Endothelial cell of umbilical vein (primary cell): ENCODE results near the gene DOCK1. TPM values are rescaled to one million over a fixed set of nuclear protein-coding genes. Genes with fewer than 3 reads are reported as not detected.

Experiments
- BruUV-seq: library from RNA; stranded (reverse); fragments of 400-500 nt; replicated peaks from 2 replicates; lab custom pipeline; 2021; lab: Mats Ljungman, UMichigan
- CTCF ChIA-PET: fragments of 300-600, 350-600 bp; sonication (Branson Sonifier 250); formaldehyde crosslinking; loops from one replicate; lab custom pipeline; 2021; ENCODE audit warnings: antibody characterized with exemption, inconsistent platforms; lab: Charles Lee
- POLR2A ChIA-PET: fragments of 300-600, 350-600 bp; sonication (Branson Sonifier 250); formaldehyde crosslinking; loops from one replicate; lab custom pipeline; 2021; ENCODE audit warnings: antibody characterized with exemption, inconsistent platforms; lab: Charles Lee
- DNase-seq: peaks from one replicate; pipeline ENCODE4 v3.0.0-alpha.2; 2011; ENCODE audit warnings: low read depth, low spot score
- FAIRE-seq: peaks from 2 replicates; lab custom pipeline; 2011; peaks lifted over from hg19 to GRCh38; lab: Jason Lieb, UNC
- H2AFZ ChIP-seq: 2 replicates; pipeline ENCODE4 v1.6.0; 2012; ENCODE audit warnings: low read depth, low read length, control low read depth, inconsistent platforms
- H3K27ac ChIP-seq: 2 replicates; pipeline ENCODE4 v1.5.1; 2011; ENCODE audit warnings: low read depth, mild to moderate bottlenecking, control low read depth, low read length, moderate library complexity; ENCODE audit not compliant: insufficient read depth
- H3K27me3 ChIP-seq, 2 experiments: 2 replicates each; pipeline versions ENCODE4 v1.6.0 to v1.6.1; 2011; ENCODE audit warnings: low read length in 2 of 2, mixed read lengths in 1 of 2; ENCODE audit not compliant: control insufficient read depth in 2 of 2, insufficient read depth in 2 of 2
- H3K36me3 ChIP-seq, 2 experiments: 2 replicates in 1 of 2; 3 replicates in 1 of 2; pipeline ENCODE4 v1.5.1; 2011; ENCODE audit warnings: low read length in 2 of 2, mild to moderate bottlenecking in 1 of 2, moderate library complexity in 1 of 2; ENCODE audit not compliant: control insufficient read depth in 2 of 2, insufficient read depth in 2 of 2; ENCODE audit errors: extremely low read depth in 1 of 2
- H3K4me1 ChIP-seq: 3 replicates; pipeline ENCODE4 v1.5.1; 2011; ENCODE audit warnings: mild to moderate bottlenecking, low read length; ENCODE audit not compliant: control insufficient read depth, insufficient read depth; ENCODE audit errors: extremely low read depth
- H3K4me2 ChIP-seq: 2 replicates; pipeline ENCODE4 v1.6.1; 2011; ENCODE audit warnings: low read length, control low read depth, mixed read lengths; ENCODE audit not compliant: insufficient read depth
- H3K4me3 ChIP-seq, 3 experiments: fragments of 200-600 bp in 1 of 3; sonication (generic), shearing (Covaris generic) in 1 of 3; replicated peaks in 1 of 3; 2 replicates each; pipeline ENCODE4 v1.5.1; 2011 to 2016; ENCODE audit warnings: control low read depth in 3 of 3, low read length in 3 of 3, mild to moderate bottlenecking in 2 of 3, inconsistent platforms in 1 of 3, low read depth in 1 of 3, moderate library complexity in 1 of 3; ENCODE audit not compliant: insufficient read depth in 1 of 3
- H3K79me2 ChIP-seq: 2 replicates; pipeline ENCODE4 v1.6.0; 2012; ENCODE audit warnings: low read length, inconsistent platforms; ENCODE audit not compliant: control insufficient read depth, insufficient read depth
- H3K9ac ChIP-seq: replicated peaks from 2 replicates; pipeline ENCODE3; 2011; ENCODE audit warnings: low read length, control low read depth; ENCODE audit not compliant: insufficient read depth; ENCODE audit errors: extremely low read depth
- H3K9me1 ChIP-seq: replicated peaks from 3 replicates; pipeline ENCODE4 v1.6.0; 2011; ENCODE audit warnings: mild to moderate bottlenecking, low read length; ENCODE audit not compliant: control insufficient read depth, insufficient read depth; ENCODE audit errors: extremely low read depth
- H3K9me3 ChIP-seq: replicated peaks from 2 replicates; pipeline ENCODE4 v1.5.1; 2012; ENCODE audit warnings: low read length, inconsistent platforms; ENCODE audit not compliant: control insufficient read depth, insufficient read depth
- H4K20me1 ChIP-seq: replicated peaks from 2 replicates; pipeline ENCODE3; 2011; ENCODE audit warnings: mild to moderate bottlenecking, low read length; ENCODE audit not compliant: control insufficient read depth, insufficient read depth; ENCODE audit errors: extremely low read depth
- EZH2 ChIP-seq: IDR thresholded peaks from 2 replicates; pipeline ENCODE4 v1.6.1; 2012; ENCODE audit warnings: borderline replicate concordance, low read depth, mild to moderate bottlenecking, moderate library complexity, low read length, inconsistent platforms; ENCODE audit not compliant: severe bottlenecking
- FOS ChIP-seq: IDR thresholded peaks from 2 replicates; pipeline ENCODE4 v1.6.1; 2011; ENCODE audit warnings: mild to moderate bottlenecking, low read length, moderate library complexity, borderline replicate concordance; ENCODE audit not compliant: insufficient read depth
- GATA2 ChIP-seq: IDR thresholded peaks from 2 replicates; pipeline ENCODE4 v1.7.0; 2011; ENCODE audit warnings: low read depth, mild to moderate bottlenecking, moderate library complexity, mixed read lengths, low read length; ENCODE audit not compliant: insufficient read length, insufficient read depth
- JUN ChIP-seq: IDR thresholded peaks from 2 replicates; pipeline ENCODE4 v1.6.1; 2011; ENCODE audit warnings: borderline replicate concordance, low read depth; ENCODE audit not compliant: insufficient read length, insufficient read depth
- MYC ChIP-seq: IDR thresholded peaks from one replicate; pipeline ENCODE4 v1.6.1; 2011; ENCODE audit warnings: mild to moderate bottlenecking, low read depth, low read length
- POLR2A ChIP-seq: IDR thresholded peaks from 2 replicates; pipeline ENCODE4 v1.6.1; 2012; ENCODE audit warnings: low read depth, mild to moderate bottlenecking, control low read depth, low read length
- POLR2AphosphoS5 ChIP-seq: IDR thresholded peaks from 2 replicates; pipeline ENCODE4 v1.6.1; 2012; ENCODE audit warnings: low read depth, mild to moderate bottlenecking, control low read depth, low read length, moderate library complexity; ENCODE audit not compliant: insufficient read depth
- dilution Hi-C: fragments of 300-500 bp; cut with MboI; formaldehyde crosslinking; loops from one replicate; pipeline ENCODE4 v1.15.0; 2019; ENCODE audit warnings: low sequenced_read_pairs; ENCODE audit not compliant: extremely low pct_ligation_motif_present
- intact Hi-C: fragments of 100-400 bp; cut with micrococcal nuclease; formaldehyde crosslinking; loops from one replicate; pipeline ENCODE4 v1.10.0; 2022
- polyA plus RNA-seq, 4 experiments: library from polyadenylated mRNA; depleted of rRNA in 3 of 4; stranded (reverse) in 3 of 4; unstranded in 1 of 4; fragments of >200 nt; gene quantifications; 2 replicates each; pipeline versions ENCODE4 v1.2.1 to v1.2.3, GENCODE V29; 2011 to 2012; ENCODE audit warnings: missing spikeins in 1 of 4
- total RNA-seq: library from RNA; stranded (reverse); gene quantifications from 2 replicates; pipeline ENCODE4 v1.2.3, GENCODE V29; 2021
- TF ChIP-seq, protein P1 (sequence below), 2 donors: IDR thresholded peaks; 1 replicate in 1 of 2; 2 replicates in 1 of 2; pipeline ENCODE4 v1.5.1; 2011; ENCODE audit warnings: low read length in 2 of 2, mild to moderate bottlenecking in 2 of 2, moderate library complexity in 2 of 2, control low read depth in 1 of 2, inconsistent platforms in 1 of 2, low read depth in 1 of 2; ENCODE audit not compliant: insufficient read depth in 1 of 2; ENCODE audit errors: extremely low read depth in 1 of 2
- TF ChIP-seq, protein P2 (sequence below): IDR thresholded peaks from 2 replicates; pipeline ENCODE4 v1.6.1; 2011; ENCODE audit not compliant: insufficient read depth, insufficient read length

DOCK1 gene
- total and polyA plus RNA-seq, 2 donors (not counting 3 experiments of a cell fraction or from before 2014, with no cell fraction given): 22.5 to 83.1 TPM

DNA sequence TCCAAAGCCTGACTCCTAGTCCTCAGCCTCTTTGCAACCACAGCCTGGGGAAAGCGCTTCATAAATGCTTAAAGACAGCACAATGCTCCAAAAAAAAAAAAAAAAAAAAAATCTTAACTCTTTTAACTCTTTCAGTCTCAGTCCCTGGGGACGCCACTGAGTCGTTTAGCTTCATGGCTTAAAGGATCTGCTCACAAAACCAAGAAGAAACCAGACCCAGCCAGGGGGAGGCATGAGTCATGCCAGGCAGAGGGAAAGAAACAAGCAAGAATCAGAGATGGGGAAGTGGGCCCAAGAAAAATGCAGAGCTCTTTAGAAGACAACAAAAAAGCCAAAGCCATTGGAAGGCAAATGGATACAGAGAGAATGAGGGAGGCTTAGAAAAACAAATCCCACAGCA is 32.5 kb upstream of the DOCK1 start:
- Histone ChIP-seq H3K4me1 (no peaks in the 10 kb centered on the region), H3K79me2 (no peaks in the 10 kb centered on the region), H3K9ac (no peak overlapping the region), H3K4me3 (no peak overlapping the region), H2AFZ (no peak overlapping the region), H3K27me3 (no peaks in the 10 kb centered on the region), H3K36me3 (no peaks in the 10 kb centered on the region), H3K4me2 (no peak overlapping the region), H3K9me3 (no peaks in the 10 kb centered on the region), H3K9me1 (no peaks in the 10 kb centered on the region), H3K27ac (no peak overlapping the region), H4K20me1 (no peaks in the 10 kb centered on the region)
- CTCF ChIA-PET: no interaction called here
- FAIRE-seq (no peak), DNase-seq (no peak)
- dilution Hi-C loops (no loop called here), intact Hi-C loops (no loop called here)
- TF ChIP-seq, protein P1, sequence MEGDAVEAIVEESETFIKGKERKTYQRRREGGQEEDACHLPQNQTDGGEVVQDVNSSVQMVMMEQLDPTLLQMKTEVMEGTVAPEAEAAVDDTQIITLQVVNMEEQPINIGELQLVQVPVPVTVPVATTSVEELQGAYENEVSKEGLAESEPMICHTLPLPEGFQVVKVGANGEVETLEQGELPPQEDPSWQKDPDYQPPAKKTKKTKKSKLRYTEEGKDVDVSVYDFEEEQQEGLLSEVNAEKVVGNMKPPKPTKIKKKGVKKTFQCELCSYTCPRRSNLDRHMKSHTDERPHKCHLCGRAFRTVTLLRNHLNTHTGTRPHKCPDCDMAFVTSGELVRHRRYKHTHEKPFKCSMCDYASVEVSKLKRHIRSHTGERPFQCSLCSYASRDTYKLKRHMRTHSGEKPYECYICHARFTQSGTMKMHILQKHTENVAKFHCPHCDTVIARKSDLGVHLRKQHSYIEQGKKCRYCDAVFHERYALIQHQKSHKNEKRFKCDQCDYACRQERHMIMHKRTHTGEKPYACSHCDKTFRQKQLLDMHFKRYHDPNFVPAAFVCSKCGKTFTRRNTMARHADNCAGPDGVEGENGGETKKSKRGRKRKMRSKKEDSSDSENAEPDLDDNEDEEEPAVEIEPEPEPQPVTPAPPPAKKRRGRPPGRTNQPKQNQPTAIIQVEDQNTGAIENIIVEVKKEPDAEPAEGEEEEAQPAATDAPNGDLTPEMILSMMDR (IDR thresholded peaks at IDR 0.05; ENCODE audit: extremely low read depth in 1 of 2, insufficient read depth in 1 of 2, low read depth in 1 of 2, low read length in 2 of 2): no peak
- TF ChIP-seq JUN: no peak
- no peak for TF ChIP-seq EZH2
- TF ChIP-seq GATA2: no peak
- TF ChIP-seq MYC: no peak
- TF ChIP-seq FOS: no peak
- no peak for TF ChIP-seq POLR2A
- TF ChIP-seq, protein P2, sequence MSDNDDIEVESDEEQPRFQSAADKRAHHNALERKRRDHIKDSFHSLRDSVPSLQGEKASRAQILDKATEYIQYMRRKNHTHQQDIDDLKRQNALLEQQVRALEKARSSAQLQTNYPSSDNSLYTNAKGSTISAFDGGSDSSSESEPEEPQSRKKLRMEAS: no peak
- no peak for TF ChIP-seq POLR2AphosphoS5
- BruUV-seq: no TSS peak
- POLR2A ChIA-PET: no interaction called here
